ENCODE data around the gene DIP2C.

Gene DIP2C

GRCh38 chr10:224571-224970 is 464.9 kb downstream of the DIP2C start:
- no peak for DNase-seq (ENCODE audit: low read depth)
